Gastroesophageal sphincter (tissue), 4 donors: ENCODE results near the gene GNG12. TPM values are rescaled to one million over a fixed set of nuclear protein-coding genes. Genes with fewer than 3 reads are reported as not detected.

Experiments used
- ATAC-seq: fragments of 150-250 bp; one replicate; pipeline ENCODE4 v1.9.1; 2016; ENCODE audit warnings: mild to moderate bottlenecking, moderate library complexity
- H3K27ac ChIP-seq, 4 donors: fragments of 200-600 bp; sonication (generic) in 3 of 4; 1 replicate in 3 of 4; 2 replicates in 1 of 4; pipeline ENCODE4 v1.5.1; 2016 to 2019
- H3K27me3 ChIP-seq: fragments of 200-600 bp; sonication (generic); one replicate; pipeline ENCODE4 v1.5.1; 2019
- H3K36me3 ChIP-seq, 2 donors: fragments of 200-600 bp; sonication (generic); one replicate each; pipeline ENCODE4 v1.5.1; 2019; ENCODE audit warnings: control low read depth in 1 of 2
- H3K4me1 ChIP-seq, 3 donors: fragments of 200-600 bp; sonication (generic); 1 replicate in 2 of 3; 2 replicates in 1 of 3; pipeline ENCODE4 v1.5.1; 2016 to 2019; ENCODE audit warnings: control low read depth in 2 of 3
- H3K4me3 ChIP-seq, 2 donors: fragments of 200-600 bp; sonication (generic); one replicate each; pipeline ENCODE4 v1.5.1; 2019; ENCODE audit warnings: mild to moderate bottlenecking in 1 of 2, moderate library complexity in 1 of 2
- H3K9me3 ChIP-seq, 3 donors: fragments of 200-600 bp; sonication (generic); one replicate each; pipeline ENCODE4 v1.5.1; 2017 to 2019; ENCODE audit warnings: control low read depth in 2 of 3
- CTCF ChIP-seq, 4 experiments: fragments of 200-600 bp in 2 of 4; fragments of 450-650 bp in 2 of 4; sonication (generic) in 1 of 4; IDR thresholded peaks; one replicate each; pipeline ENCODE4 v1.5.1; 2017 to 2019; ENCODE audit warnings: antibody characterized with exemption in 4 of 4, mild to moderate bottlenecking in 2 of 4, moderate library complexity in 2 of 4
- EP300 ChIP-seq: sonication (generic); formaldehyde crosslinking; IDR thresholded peaks from one replicate; pipeline ENCODE4 v1.6.1; 2017; ENCODE audit warnings: antibody characterized with exemption, mild to moderate bottlenecking
- POLR2A ChIP-seq, 2 donors: fragments of 450-650 bp; IDR thresholded peaks; one replicate each; pipeline ENCODE4 v1.6.1; 2017; ENCODE audit warnings: antibody characterized with exemption in 2 of 2, mild to moderate bottlenecking in 2 of 2, moderate library complexity in 1 of 2
- POLR2AphosphoS5 ChIP-seq: sonication (generic); formaldehyde crosslinking; IDR thresholded peaks from one replicate; pipeline ENCODE4 v1.6.1; 2017; ENCODE audit warnings: antibody characterized with exemption
- WGBS, 2 donors: methylation state at CpG; one replicate each; pipeline ENCODE4 v1.1.5; 2018; ENCODE audit warnings: low coverage in 1 of 2; 5-methylcytosine and 5-hydroxymethylcytosine counted together
- total RNA-seq, 4 donors: library from RNA; depleted of rRNA; stranded (reverse); fragments of >200 nt; gene quantifications; one replicate each; pipeline ENCODE4 v1.1.0, GENCODE V29; 2016

The GNG12 gene
- total RNA-seq, 4 donors from 2014 or later, result 135 to 175 (median 149) TPM

GRCh38 chr1:67700692-67701410, 132.4 kb downstream of the GNG12 start:
- peak; percentile 65 for ATAC-seq
- Histone ChIP-seq H3K4me1 (peaks cover 0 to 2% (median 0%) of the 10 kb centered on the region in 3 donors), H3K27me3 (no peaks in the 10 kb centered on the region), H3K27ac (no peak overlapping the region), H3K9me3 (no peaks in the 10 kb centered on the region), H3K4me3 (no peak overlapping the region), H3K36me3 (peaks cover 0 to 40% of the 10 kb centered on the region in 2 donors)
- no peak for TF ChIP-seq EP300
- no peak for TF ChIP-seq POLR2A (IDR thresholded peaks at IDR 0.05)
- peak; percentile 5 for TF ChIP-seq POLR2AphosphoS5
- 42 to 66% methylated on average over 5 to 6 of the region's 8 CpGs for WGBS, 2 donors

DNA sequence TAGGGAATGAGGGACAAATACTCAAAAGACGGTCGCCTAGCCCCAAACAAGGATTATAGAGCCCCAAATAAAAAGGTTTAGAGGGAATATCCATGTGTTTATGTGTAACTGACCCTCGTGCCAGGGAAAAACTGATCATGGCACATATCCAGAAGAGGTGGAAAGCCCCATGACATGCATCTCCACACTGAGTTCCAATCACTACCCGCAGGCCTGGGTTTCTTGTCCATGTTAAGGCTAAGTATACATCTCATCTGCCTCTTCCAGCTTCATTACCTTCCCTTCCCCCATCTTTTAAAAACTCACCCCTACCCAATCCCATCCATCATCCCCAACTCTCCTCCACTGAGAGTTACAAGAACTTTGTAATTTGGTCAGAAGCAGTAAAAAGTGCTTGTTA, 133.0 kb downstream of the GNG12 start:
- H3K27ac ChIP-seq, result no peak overlapping the region
- ATAC-seq, result no peak
- WGBS, 2 donors, result 91 to 95% methylated on average over 3 to 4 of the region's 4 CpGs
- H3K36me3 ChIP-seq, result peaks cover 0 to 34% of the 10 kb centered on the region in 2 donors
- H3K9me3 ChIP-seq, result no peaks in the 10 kb centered on the region
- H3K4me1 ChIP-seq, result no peaks in the 10 kb centered on the region
- TF ChIP-seq POLR2AphosphoS5, result no peak
- no peak for TF ChIP-seq EP300
- TF ChIP-seq POLR2A (IDR thresholded peaks at IDR 0.05), result no peak
- no peak for TF ChIP-seq CTCF (IDR thresholded peaks at IDR 0.05)
- H3K27me3 ChIP-seq, result no peaks in the 10 kb centered on the region
- no peak overlapping the region for H3K4me3 ChIP-seq

DNA sequence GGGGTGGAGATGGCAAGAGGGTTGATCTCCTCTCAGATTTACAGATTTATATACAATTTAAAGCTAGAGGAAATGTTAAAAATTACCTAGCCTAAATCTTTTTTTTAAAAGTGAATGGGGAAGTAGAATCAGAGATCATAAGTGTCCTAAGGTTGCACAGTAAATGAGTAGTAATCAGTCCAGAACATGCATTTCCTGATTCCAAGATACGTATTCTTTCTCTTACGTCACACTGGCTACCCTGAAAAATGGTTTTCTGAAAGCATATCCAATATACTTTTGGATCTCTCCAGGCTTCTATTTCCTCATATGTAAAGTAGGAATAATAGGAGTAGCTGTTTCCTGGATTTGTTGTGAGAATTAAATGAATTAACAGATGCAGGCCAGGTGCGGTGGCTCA, 136.6 kb downstream of the GNG12 start:
- Histone ChIP-seq H3K4me3 (no peak overlapping the region), H3K4me1 (no peaks in the 10 kb centered on the region), H3K27me3 (no peaks in the 10 kb centered on the region), H3K9me3 (no peaks in the 10 kb centered on the region), H3K36me3 (peaks cover 0 to 8% of the 10 kb centered on the region in 2 donors), H3K27ac (no peak overlapping the region)
- ATAC-seq, result no peak
- 70 to 83% methylated on average over 2 to 3 of the region's 3 CpGs for WGBS, 2 donors
- TF ChIP-seq EP300 (no peak), POLR2AphosphoS5 (no peak), POLR2A (IDR thresholded peaks at IDR 0.05) (no peak), CTCF (IDR thresholded peaks at IDR 0.05) (no peak)

DNA sequence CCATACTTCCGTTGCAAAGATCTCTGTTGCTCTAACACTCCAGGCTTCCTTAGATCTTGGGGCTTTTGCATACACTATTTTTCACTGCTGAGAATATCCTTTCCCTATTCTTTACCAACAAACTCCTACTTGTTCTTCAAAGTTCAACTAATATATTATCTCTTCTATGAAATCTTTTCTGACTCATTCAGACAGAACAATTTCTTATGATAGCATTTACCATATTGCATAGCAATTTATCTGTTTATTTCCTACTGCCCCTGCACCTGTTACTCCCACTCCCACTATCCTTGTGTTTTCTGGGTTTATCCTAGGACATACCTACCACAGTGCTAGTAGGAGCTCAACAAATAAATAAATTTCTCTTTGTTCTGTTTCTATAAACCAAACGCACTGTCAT, 137.3 kb downstream of the GNG12 start:
- Histone ChIP-seq H3K27me3 (no peaks in the 10 kb centered on the region), H3K9me3 (no peaks in the 10 kb centered on the region), H3K27ac (no peak overlapping the region), H3K4me3 (no peak overlapping the region), H3K4me1 (no peaks in the 10 kb centered on the region), H3K36me3 (peaks cover 0 to under 1% of the 10 kb centered on the region in 2 donors)
- ATAC-seq, result no peak
- 85 to 88% methylated on average over 2 of the region's 2 CpGs for WGBS, 2 donors
- TF ChIP-seq POLR2A (IDR thresholded peaks at IDR 0.05) (no peak), CTCF (IDR thresholded peaks at IDR 0.05) (no peak), EP300 (no peak), POLR2AphosphoS5 (no peak)

DNA sequence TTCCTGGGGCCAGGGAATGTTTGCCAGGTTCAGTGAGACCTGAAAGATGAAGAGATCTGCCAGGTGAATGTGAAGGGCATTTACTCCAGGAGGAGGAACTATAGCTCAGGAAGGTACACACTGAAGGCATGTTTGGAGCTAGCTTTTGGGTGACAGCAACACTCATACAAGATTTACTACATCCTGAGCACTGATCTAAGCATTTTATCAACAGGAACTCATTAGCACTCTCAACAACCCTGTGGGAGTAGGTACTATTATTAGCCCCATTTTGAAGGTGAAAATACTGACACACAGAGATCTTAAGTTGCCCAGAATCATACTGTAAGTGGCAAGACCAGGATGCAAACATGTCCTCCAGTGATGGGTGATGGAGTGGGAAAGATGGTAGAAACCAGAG, 141.6 kb downstream of the GNG12 start:
- no peak for ATAC-seq
- Histone ChIP-seq H3K27ac (no peak overlapping the region), H3K4me3 (no peak overlapping the region), H3K9me3 (no peaks in the 10 kb centered on the region), H3K4me1 (peaks cover 5 to 13% (median 6%) of the 10 kb centered on the region in 3 donors), H3K27me3 (no peaks in the 10 kb centered on the region), H3K36me3 (peaks cover 0 to 20% of the 10 kb centered on the region in 2 donors)
- no peak for TF ChIP-seq CTCF (IDR thresholded peaks at IDR 0.05)
- no peak for TF ChIP-seq EP300
- no peak for TF ChIP-seq POLR2AphosphoS5
- TF ChIP-seq POLR2A (IDR thresholded peaks at IDR 0.05), result no peak
